SK-N-SH treated with all-trans-retinoic acid at 6 μM for 48 hours (cell line): ENCODE results near the gene MATCAP1.
A peak's percentile ranks its signal among the peaks of the same experiment; 100 is the strongest.

Source experiments
- BACH2 ChIP-seq: fragments of 250-450 bp; sonication (Bioruptor Pico); IDR thresholded peaks from 2 replicates; pipeline ENCODE4 v1.9.0; 2021; ENCODE audit warnings: mild to moderate bottlenecking, borderline replicate concordance
- PATZ1 ChIP-seq: fragments of 250-450 bp; sonication (Bioruptor Pico); IDR thresholded peaks from 2 replicates; pipeline ENCODE4 v1.8.0; 2020; ENCODE audit warnings: mild to moderate bottlenecking, moderate library complexity, borderline replicate concordance
- PPARA ChIP-seq: fragments of 250-450 bp; sonication (Bioruptor Pico); IDR thresholded peaks from 2 replicates; pipeline ENCODE4 v1.5.0; 2020; ENCODE audit warnings: mild to moderate bottlenecking, borderline replicate concordance
- ZFP3 ChIP-seq: fragments of 250-450 bp; sonication (Bioruptor Pico); IDR thresholded peaks from 2 replicates; pipeline ENCODE4 v1.5.0; 2020; ENCODE audit warnings: mild to moderate bottlenecking, moderate library complexity
- ZFP30 ChIP-seq: fragments of 450-650 bp; formaldehyde crosslinking; IDR thresholded peaks from 2 replicates; pipeline ENCODE4 v1.5.0; 2022; ENCODE audit warnings: mild to moderate bottlenecking, moderate library complexity
- ZNF565 ChIP-seq: fragments of 450-650 bp; formaldehyde crosslinking; conservative IDR thresholded peaks from 2 replicates; pipeline ENCODE4 v1.5.0; 2020; ENCODE audit warnings: low read depth, mild to moderate bottlenecking, moderate library complexity

DNA sequence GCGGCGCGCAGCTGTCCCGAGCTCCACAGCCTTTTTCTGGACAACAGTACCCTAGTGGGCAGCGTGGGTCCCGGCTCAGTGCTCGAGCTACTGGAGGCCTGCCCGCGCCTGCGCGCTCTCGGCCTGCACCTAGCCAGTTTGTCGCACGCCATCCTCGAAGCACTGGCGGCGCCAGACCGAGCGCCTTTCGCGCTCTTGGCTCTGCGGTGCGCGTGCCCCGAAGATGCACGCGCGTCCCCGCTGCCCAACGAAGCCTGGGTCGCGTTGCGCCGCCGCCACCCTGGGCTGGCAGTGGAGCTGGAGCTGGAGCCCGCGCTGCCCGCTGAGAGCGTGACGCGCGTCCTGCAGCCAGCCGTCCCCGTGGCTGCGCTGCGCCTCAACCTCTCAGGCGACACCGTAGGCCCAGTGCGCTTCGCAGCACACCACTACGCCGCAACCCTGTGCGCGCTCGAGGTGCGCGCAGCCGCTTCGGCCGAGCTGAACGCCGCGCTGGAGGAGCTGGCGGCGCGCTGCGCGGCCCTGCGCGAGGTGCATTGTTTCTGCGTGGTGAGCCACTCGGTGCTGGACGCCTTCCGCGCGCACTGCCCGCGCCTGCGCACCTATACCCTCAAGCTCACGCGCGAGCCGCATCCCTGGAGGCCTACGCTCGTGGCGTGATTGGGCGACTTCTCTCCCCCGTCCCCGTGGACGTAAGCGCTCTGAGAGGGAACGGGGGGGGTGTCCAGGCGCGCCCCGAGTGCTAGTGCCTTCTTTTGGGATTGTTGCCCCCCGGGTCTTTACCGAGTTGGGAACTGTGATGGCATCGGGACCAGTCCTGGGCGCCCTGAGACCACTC lies 20.4 kb downstream of the MATCAP1 start:
- TF ChIP-seq BACH2 (no peak), ZFP30 (CRISPR knock-in tag) (no peak), ZNF565 (CRISPR knock-in tag) (0 out of 2 replicates have a peak, but pooled peaks have one; percentile 62), ZFP3 (peak; percentile 51; the same call in 1 of the 2 replicates), PATZ1 (CRISPR knock-in tag) (no peak), PPARA (CRISPR knock-in tag) (no peak)
